NCI-H446 (cell line): Measurements from ENCODE around the gene LRRC4.
A peak's percentile ranks its signal among the peaks of the same experiment; 100 is the strongest.

Experiments used
- DNase-seq, 2 experiments: peaks; one replicate each; lab custom pipeline; 2025; lab: John Stamatoyannopoulos, UW

Gene LRRC4

GRCh38 chr7:128059143-128059988, 28.1 kb upstream of the LRRC4 start:
- DNase-seq, result no peak

DNA sequence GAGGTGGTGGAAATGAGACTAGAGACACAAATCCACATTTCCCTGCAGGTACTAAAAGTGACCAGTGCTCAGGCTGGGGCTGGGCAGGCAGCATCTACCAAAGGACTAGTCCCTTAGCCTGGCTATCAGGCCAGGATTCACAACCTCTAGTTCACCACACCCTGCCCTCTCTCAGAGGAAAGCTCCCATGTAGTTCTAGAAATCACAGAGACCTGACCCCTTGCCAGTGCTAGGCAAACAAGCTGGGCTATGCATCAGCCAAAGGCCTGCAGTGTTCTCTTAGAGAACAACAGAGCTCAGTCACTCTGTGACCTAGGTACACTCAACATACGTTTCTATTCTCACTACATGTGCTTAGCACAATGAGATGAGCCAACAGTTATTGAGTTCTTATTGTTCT, 26.7 kb upstream of the LRRC4 start:
- no peak for DNase-seq

- DNase-seq, result no peak
Observed at GRCh38 chr7:128056901-128057300, 25.7 kb upstream of the LRRC4 start.

GRCh38 chr7:128055637-128056036, 24.4 kb upstream of the LRRC4 start:
- DNase-seq, result no peak

GRCh38 chr7:128054511-128054910, 23.3 kb upstream of the LRRC4 start:
- no peak for DNase-seq

- no peak for DNase-seq
Observed at GRCh38 chr7:128053991-128054390, 22.8 kb upstream of the LRRC4 start.

- DNase-seq, result peak; percentile 4 to 22
Observed at GRCh38 chr7:128053023-128053422, 21.8 kb upstream of the LRRC4 start.

DNA sequence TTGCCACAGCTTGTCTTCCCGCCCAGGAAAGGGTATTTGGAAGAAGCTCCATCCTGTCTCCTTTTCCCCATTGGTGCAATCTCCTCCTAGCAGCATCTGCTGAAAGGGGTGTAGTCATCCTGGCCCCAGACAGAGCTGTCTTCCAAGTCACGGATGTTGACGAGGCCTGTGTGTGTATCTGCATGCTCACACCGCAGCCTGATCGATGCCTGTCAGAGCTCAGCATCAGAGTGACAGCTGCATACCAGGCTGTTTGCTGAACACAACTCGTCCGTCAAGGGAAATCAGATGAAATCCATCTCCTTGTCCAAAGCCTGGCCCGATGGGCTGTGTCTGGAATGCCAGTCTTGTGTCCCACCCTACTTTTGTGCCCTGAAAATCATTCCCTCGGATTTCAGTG, 21.2 kb upstream of the LRRC4 start:
- DNase-seq, result no peak

- no peak for DNase-seq
Observed at GRCh38 chr7:128045766-128046165, 14.5 kb upstream of the LRRC4 start.

DNA sequence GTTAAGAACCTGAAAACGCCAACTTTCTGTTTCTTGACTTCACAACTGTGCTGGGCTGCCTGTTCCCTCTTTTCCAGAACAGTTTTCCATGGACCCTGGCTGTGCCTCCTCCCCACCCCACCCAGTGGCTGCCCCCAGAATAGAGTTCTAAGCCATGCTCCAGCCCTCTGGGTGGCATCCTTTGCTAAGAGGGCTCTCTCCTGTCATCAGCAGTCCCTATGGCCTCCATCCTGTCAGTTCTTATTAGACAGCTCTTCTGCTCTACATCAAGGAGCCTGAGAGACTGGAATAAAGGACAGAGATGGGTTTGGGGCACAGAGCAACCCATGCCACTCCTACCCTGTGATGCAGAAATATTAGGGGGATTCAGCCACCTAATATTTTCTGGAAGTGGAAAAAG, 13.9 kb upstream of the LRRC4 start:
- DNase-seq, result no peak

GRCh38 chr7:128044064-128044463, 12.8 kb upstream of the LRRC4 start:
- DNase-seq, result no peak

GRCh38 chr7:128042012-128042411, 10.8 kb upstream of the LRRC4 start:
- no peak for DNase-seq

DNA sequence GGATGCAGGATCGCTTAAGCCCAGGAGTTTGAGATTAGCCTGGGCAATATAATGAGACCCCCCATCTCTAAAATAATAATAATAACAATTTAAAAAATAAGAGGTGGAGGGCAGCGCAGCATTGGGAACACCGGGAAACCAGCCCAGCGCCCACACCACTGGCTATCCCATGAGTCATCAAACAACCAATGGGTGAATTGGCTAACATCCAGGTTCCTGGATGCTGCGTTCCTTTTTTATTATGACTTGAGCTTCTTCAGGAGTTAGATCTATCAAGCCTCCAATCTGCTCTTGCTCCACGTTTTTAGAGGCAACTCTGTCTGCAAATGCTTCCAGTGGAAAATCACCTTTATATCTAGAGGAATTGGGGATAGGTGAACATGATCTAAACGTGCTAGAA, 10.0 kb upstream of the LRRC4 start:
- peak in 1 of 2 experiments; percentile 13 for DNase-seq

DNA sequence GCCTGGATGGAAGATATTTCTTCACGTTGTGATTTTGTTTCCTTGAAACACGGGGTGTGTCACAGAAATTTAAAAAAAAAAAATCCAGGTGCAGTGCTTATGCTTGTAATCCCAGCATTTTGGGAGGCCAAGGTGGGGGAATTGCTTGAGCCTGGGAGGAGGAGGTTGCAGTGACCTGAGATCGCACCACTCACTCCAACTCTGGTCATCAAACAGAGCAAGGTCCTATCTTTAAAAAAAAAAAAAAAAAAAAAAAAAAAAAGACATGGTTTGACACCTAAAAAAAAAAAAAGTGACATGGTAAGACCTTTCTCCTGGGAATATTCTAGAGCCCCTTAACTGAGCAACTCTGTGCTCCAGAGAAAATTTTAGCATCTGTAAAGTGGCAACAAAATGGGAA, 9.0 kb upstream of the LRRC4 start:
- no peak for DNase-seq

- no peak for DNase-seq
Observed at GRCh38 chr7:128039544-128039953, 8.3 kb upstream of the LRRC4 start.

- DNase-seq, result no peak
Observed at GRCh38 chr7:128037880-128038619, 6.8 kb upstream of the LRRC4 start.

- no peak for DNase-seq
Observed at GRCh38 chr7:128037081-128037480, 5.8 kb upstream of the LRRC4 start.

DNA sequence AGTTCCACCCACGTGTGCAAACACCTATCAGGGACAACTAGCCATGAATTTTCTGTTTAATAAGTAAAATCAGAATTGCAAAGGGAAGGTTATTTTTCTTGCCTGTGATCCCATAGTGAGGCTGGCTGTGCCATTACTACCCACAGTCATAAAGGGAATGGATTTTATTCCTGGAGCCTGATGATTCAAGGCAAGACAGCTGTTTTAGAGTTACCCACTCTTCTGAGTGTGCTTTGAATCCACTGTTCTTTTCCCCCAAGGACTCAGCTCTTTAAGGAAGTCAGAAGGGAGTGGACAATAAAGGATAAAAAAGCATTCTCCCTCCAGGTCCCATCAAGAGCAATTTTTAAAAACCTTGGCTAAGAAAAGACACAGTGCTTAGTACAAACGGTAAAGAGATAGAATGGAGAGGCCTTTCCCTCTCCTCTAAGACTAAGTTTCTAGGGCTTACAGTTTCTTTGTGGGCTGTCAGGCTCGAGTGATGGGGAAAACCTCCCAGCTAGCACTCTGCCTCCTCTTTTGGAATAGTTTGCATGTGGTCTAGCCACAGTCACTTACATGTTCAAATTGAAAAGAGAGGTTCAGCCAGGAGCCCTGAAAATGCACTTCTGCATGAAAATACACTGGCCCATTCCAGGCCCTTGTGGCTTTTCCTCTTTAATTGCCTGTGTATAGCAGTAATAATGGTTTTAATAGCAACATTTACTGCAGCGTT, 5.1 kb upstream of the LRRC4 start:
- DNase-seq, result no peak

DNA sequence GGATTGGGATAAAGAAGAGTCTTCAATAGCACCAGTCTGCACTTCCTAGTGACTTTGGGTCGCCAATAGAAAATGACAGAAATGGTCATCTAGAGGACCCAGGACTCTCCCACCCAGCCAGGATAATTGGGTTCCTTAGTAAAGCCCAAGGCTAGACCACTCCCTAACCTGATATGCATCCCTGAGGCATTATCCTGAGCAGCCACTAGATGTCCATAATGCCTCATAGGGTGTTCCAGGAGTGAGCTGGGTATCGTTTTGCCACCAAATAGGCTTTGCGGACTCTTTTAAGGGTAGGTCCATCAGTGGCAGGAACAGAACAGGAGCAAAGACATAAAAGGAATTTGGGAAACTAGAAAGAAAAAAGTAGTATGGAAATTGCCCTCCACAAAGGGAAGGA, 4.5 kb upstream of the LRRC4 start:
- peak in 1 of 2 experiments; percentile 33 for DNase-seq

DNA sequence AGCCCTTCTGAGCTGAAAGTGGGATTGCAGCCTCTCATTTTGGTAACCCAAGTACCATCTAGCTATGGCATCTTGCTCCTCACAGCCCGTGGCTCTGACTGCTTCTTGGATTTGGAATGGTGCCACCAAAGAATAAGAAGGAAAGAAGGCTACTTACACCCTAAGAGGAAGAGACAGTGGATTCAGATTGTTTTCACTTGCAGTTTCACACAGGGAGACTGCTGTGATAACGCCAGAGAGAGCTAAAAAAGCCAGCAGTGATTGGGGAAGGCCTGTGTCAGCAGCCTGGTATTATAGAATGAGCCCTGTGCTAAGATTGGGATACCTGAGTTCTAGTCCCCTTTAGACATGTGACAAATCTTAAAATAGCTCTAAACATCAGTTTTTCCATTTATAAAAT, 3.6 kb upstream of the LRRC4 start:
- DNase-seq, result no peak

- no peak for DNase-seq
Observed at GRCh38 chr7:128033246-128033645, 2.0 kb upstream of the LRRC4 start.

- no peak for DNase-seq
Observed at GRCh38 chr7:128032605-128033235, 1.5 kb upstream of the LRRC4 start.
